HCT116 (cell line): Measurements from ENCODE around the gene UBE2S. TPM values are rescaled to one million over a fixed set of nuclear protein-coding genes. Genes with fewer than 3 reads are reported as not detected.

ENCODE experiments used
- ATAC-seq: fragments of 200-7000 bp; cut with Tn5 transposase; 2 replicates; pipeline ENCODE4 v1.9.1; 2020; ENCODE audit warnings: mild to moderate bottlenecking, moderate library complexity
- BruUV-seq: library from RNA; stranded (reverse); fragments of 400-500 nt; replicated peaks from 2 replicates; lab custom pipeline; 2021; lab: Mats Ljungman, UMichigan
- CTCF ChIA-PET: fragments of 300-600 bp; sonication (Branson Sonifier 250); formaldehyde crosslinking; loops from one replicate; lab custom pipeline; 2021; ENCODE audit warnings: antibody characterized with exemption; lab: Charles Lee
- POLR2A ChIA-PET: fragments of 300-600, 350-600 bp; sonication (Branson Sonifier 250); formaldehyde crosslinking; loops from one replicate; lab custom pipeline; 2021; ENCODE audit warnings: antibody characterized with exemption; lab: Charles Lee
- RAD21 ChIA-PET, 2 experiments: fragments of 300-600 bp; sonication (Branson Sonifier 250); formaldehyde crosslinking; loops; one replicate each; lab custom pipeline; 2023; ENCODE audit warnings: low total read pairs in 2 of 2; ENCODE audit not compliant: uncharacterized antibody in 2 of 2, unreplicated experiment in 2 of 2, low non-redundant PET in 1 of 2; lab: Charles Lee
- DNase-seq: peaks from one replicate; pipeline ENCODE4 v3.0.0-alpha.2; 2010; ENCODE audit warnings: low read depth, low spot score
- H2AFZ ChIP-seq: fragments of 200-600 bp; shearing (Covaris generic), sonication (generic); 2 replicates; pipeline ENCODE4 v1.6.1; 2017; ENCODE audit warnings: low read depth, mixed run types, mixed read lengths, antibody characterized with exemption, low read length; ENCODE audit not compliant: poor library complexity, severe bottlenecking
- H3K27ac ChIP-seq: 2 replicates; pipeline ENCODE4 v1.5.1; 2012; ENCODE audit warnings: low read depth, low read length
- H3K27me3 ChIP-seq: fragments of 200-600 bp; sonication (generic); 2 replicates; pipeline ENCODE4 v1.6.1; 2016; ENCODE audit warnings: mixed run types, low read length, mixed read lengths; ENCODE audit not compliant: insufficient read depth
- H3K36me3 ChIP-seq, 2 experiments: fragments of 200-500 bp in 1 of 2; fragments of 200-600 bp in 1 of 2; sonication (Bioruptor generic) in 1 of 2; sonication (generic) in 1 of 2; 2 replicates each; pipeline versions ENCODE4 v1.5.1 to v1.6.1; 2014 to 2016; ENCODE audit warnings: low read length in 2 of 2, inconsistent platforms in 1 of 2, mixed read lengths in 1 of 2, mixed run types in 1 of 2; ENCODE audit not compliant: insufficient read depth in 2 of 2, control insufficient read depth in 1 of 2
- H3K4me1 ChIP-seq, 2 experiments: fragments of 200-600 bp in 1 of 2; sonication (generic) in 1 of 2; 2 replicates each; pipeline versions ENCODE4 v1.5.1 to v1.6.1; 2012 to 2017; ENCODE audit warnings: low read length in 2 of 2, inconsistent platforms in 1 of 2, mild to moderate bottlenecking in 1 of 2, mixed read lengths in 1 of 2, mixed run types in 1 of 2, moderate library complexity in 1 of 2; ENCODE audit not compliant: insufficient read depth in 2 of 2, control insufficient read depth in 1 of 2
- H3K4me2 ChIP-seq: fragments of 200-600 bp; sonication (generic); 2 replicates; pipeline ENCODE4 v1.6.1; 2017; ENCODE audit warnings: mixed run types, low read length, mixed read lengths
- H3K4me3 ChIP-seq, 2 experiments: fragments of 200-600 bp in 1 of 2; sonication (generic) in 1 of 2; replicated peaks in 1 of 2; 2 replicates each; pipeline ENCODE4 v1.5.1; 2011 to 2016; ENCODE audit warnings: low read length in 2 of 2, control low read depth in 1 of 2, low read depth in 1 of 2, mild to moderate bottlenecking in 1 of 2, mixed read lengths in 1 of 2, mixed run types in 1 of 2
- H3K79me2 ChIP-seq: fragments of 200-600 bp; sonication (generic); 2 replicates; pipeline ENCODE4 v1.6.1; 2017; ENCODE audit warnings: mild to moderate bottlenecking, mixed run types, low read length, moderate library complexity, mixed read lengths; ENCODE audit not compliant: insufficient read depth
- H3K9ac ChIP-seq: fragments of 200-600 bp; sonication (generic); 2 replicates; pipeline ENCODE4 v1.6.1; 2016; ENCODE audit warnings: low read length, mixed read lengths
- H3K9me2 ChIP-seq: fragments of 200-600 bp; sonication (generic), shearing (Covaris generic); 2 replicates; pipeline ENCODE4 v1.6.1; 2017; ENCODE audit warnings: mixed run types, mild to moderate bottlenecking, moderate library complexity; ENCODE audit not compliant: insufficient read depth
- H3K9me3 ChIP-seq, 2 experiments: fragments of 200-500 bp in 1 of 2; fragments of 200-600 bp in 1 of 2; sonication (Bioruptor generic) in 1 of 2; sonication (generic) in 1 of 2; 2 replicates each; pipeline ENCODE4 v1.6.1; 2014 to 2017; ENCODE audit warnings: low read length in 2 of 2, mixed read lengths in 2 of 2, inconsistent platforms in 1 of 2, low read depth in 1 of 2, mild to moderate bottlenecking in 1 of 2, mixed run types in 1 of 2, moderate library complexity in 1 of 2; ENCODE audit not compliant: control insufficient read depth in 1 of 2, insufficient read depth in 1 of 2
- H4K20me1 ChIP-seq: fragments of 200-600 bp; sonication (generic), shearing (Covaris generic); 2 replicates; pipeline ENCODE4 v1.6.1; 2017; ENCODE audit warnings: mixed run types, mild to moderate bottlenecking, moderate library complexity; ENCODE audit not compliant: insufficient read depth
- CBX3 ChIP-seq: IDR thresholded peaks from 2 replicates; pipeline ENCODE4 v1.6.1; 2012; ENCODE audit warnings: low read depth
- EGR1 ChIP-seq: IDR thresholded peaks from 2 replicates; pipeline ENCODE4 v1.6.1; 2012; ENCODE audit warnings: low read depth
- ELF1 ChIP-seq: IDR thresholded peaks from 2 replicates; pipeline ENCODE4 v1.6.1; 2012; ENCODE audit warnings: low read depth, borderline replicate concordance
- EZH2 ChIP-seq: fragments of 200-600 bp; sonication (generic); IDR thresholded peaks from 2 replicates; pipeline ENCODE4 v1.6.1; 2017; ENCODE audit warnings: antibody characterized with exemption, mixed run types
- EZH2phosphoT487 ChIP-seq: fragments of 200-600 bp; IDR thresholded peaks from 2 replicates; pipeline ENCODE4 v1.6.1; 2018; ENCODE audit warnings: antibody characterized with exemption, borderline replicate concordance
- FOSL1 ChIP-seq: IDR thresholded peaks from 2 replicates; pipeline ENCODE4 v1.6.1; 2012; ENCODE audit warnings: low read depth
- JUND ChIP-seq: IDR thresholded peaks from 2 replicates; pipeline ENCODE4 v1.6.1; 2012
- POLR2A ChIP-seq: IDR thresholded peaks from 2 replicates; pipeline ENCODE4 v1.7.0; 2011; ENCODE audit warnings: borderline replicate concordance; ENCODE audit not compliant: insufficient read depth, insufficient read length; ENCODE audit errors: extremely low read depth
- SIN3A ChIP-seq: IDR thresholded peaks from 2 replicates; pipeline ENCODE4 v1.6.1; 2012; ENCODE audit warnings: low read depth
- SP1 ChIP-seq: IDR thresholded peaks from 2 replicates; pipeline ENCODE4 v1.6.1; 2012; ENCODE audit warnings: low read depth
- SRF ChIP-seq: IDR thresholded peaks from 2 replicates; pipeline ENCODE4 v1.6.1; 2012; ENCODE audit warnings: low read depth
- TCF7L2 ChIP-seq: IDR thresholded peaks from 2 replicates; pipeline ENCODE4 v1.7.0; 2011; ENCODE audit warnings: borderline replicate concordance, inconsistent platforms; ENCODE audit not compliant: insufficient read depth, insufficient read length; ENCODE audit errors: extremely low read depth
- ZFX ChIP-seq: fragments of 450-650 bp; IDR thresholded peaks from 2 replicates; pipeline ENCODE4 v1.6.1; 2017
- intact Hi-C: fragments of 100-400 bp; cut with micrococcal nuclease; formaldehyde crosslinking; loops from 2 replicates; pipeline ENCODE4 v1.10.0; 2022
- total RNA-seq: library from RNA; stranded (reverse); gene quantifications from one replicate; pipeline ENCODE4 v1.2.1, GENCODE V29; 2021; ENCODE audit not compliant: unreplicated experiment
- TF ChIP-seq, protein P1 (sequence below): IDR thresholded peaks from 2 replicates; pipeline ENCODE4 v1.6.1; 2011; ENCODE audit warnings: mild to moderate bottlenecking, low read length, moderate library complexity; ENCODE audit not compliant: insufficient replicate concordance; ENCODE audit errors: extremely low read depth
- TF ChIP-seq, protein P2 (sequence below): IDR thresholded peaks from 2 replicates; pipeline ENCODE4 v1.6.1; 2012; ENCODE audit warnings: low read depth

Gene UBE2S
- total RNA-seq, 1 experiment from 2014 or later, result 515 TPM

DNA sequence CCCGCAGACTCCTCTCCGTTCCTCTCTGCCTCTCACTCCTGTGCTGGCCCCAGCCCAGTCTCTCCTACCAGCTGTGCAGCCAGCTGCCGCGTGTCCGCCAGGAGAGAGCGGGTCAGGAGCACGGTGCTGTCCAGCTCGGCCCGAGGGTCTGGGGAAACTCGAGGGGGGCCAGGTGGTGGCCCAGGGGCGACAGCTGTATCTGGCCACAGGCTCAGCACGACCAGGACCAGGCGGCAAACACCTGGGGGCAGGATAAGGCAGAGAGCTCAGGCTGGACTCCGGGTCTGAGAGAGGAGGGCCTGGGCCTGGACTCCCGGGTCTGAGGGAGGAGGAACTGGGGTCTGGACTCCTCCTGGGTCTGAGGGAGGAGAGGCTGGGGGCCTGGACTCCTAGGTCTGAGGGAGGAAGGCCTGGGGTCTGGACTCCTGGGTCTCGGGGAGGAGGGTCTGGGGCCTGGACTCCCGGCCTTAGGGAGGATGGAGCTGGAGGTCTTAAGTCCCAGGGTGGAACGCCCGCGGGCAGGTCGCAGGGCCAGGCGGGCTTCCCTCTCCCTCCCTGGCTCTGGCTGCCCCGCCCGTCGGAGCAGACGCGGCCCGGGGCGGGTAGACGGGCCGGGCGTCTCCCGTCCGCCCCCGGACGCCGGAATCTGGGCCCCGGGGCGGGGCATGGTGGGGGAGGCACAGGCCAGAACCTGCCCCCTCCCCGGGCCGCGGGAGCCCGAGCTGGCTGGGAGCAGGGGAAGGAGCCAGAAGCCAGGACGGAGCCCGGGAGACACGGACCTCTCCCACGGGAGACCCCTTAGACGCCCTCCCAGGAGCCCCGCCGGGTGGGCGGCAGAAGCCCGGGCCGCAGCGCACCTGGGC lies 38.7 kb downstream of the UBE2S start (continued):
- TF ChIP-seq, protein P1, sequence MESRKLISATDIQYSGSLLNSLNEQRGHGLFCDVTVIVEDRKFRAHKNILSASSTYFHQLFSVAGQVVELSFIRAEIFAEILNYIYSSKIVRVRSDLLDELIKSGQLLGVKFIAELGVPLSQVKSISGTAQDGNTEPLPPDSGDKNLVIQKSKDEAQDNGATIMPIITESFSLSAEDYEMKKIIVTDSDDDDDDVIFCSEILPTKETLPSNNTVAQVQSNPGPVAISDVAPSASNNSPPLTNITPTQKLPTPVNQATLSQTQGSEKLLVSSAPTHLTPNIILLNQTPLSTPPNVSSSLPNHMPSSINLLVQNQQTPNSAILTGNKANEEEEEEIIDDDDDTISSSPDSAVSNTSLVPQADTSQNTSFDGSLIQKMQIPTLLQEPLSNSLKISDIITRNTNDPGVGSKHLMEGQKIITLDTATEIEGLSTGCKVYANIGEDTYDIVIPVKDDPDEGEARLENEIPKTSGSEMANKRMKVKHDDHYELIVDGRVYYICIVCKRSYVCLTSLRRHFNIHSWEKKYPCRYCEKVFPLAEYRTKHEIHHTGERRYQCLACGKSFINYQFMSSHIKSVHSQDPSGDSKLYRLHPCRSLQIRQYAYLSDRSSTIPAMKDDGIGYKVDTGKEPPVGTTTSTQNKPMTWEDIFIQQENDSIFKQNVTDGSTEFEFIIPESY, result no peak
- TF ChIP-seq POLR2A (no peak), SIN3A (no peak), EZH2 (no peak)
- TF ChIP-seq, protein P2, sequence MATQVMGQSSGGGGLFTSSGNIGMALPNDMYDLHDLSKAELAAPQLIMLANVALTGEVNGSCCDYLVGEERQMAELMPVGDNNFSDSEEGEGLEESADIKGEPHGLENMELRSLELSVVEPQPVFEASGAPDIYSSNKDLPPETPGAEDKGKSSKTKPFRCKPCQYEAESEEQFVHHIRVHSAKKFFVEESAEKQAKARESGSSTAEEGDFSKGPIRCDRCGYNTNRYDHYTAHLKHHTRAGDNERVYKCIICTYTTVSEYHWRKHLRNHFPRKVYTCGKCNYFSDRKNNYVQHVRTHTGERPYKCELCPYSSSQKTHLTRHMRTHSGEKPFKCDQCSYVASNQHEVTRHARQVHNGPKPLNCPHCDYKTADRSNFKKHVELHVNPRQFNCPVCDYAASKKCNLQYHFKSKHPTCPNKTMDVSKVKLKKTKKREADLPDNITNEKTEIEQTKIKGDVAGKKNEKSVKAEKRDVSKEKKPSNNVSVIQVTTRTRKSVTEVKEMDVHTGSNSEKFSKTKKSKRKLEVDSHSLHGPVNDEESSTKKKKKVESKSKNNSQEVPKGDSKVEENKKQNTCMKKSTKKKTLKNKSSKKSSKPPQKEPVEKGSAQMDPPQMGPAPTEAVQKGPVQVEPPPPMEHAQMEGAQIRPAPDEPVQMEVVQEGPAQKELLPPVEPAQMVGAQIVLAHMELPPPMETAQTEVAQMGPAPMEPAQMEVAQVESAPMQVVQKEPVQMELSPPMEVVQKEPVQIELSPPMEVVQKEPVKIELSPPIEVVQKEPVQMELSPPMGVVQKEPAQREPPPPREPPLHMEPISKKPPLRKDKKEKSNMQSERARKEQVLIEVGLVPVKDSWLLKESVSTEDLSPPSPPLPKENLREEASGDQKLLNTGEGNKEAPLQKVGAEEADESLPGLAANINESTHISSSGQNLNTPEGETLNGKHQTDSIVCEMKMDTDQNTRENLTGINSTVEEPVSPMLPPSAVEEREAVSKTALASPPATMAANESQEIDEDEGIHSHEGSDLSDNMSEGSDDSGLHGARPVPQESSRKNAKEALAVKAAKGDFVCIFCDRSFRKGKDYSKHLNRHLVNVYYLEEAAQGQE, result no peak
- TF ChIP-seq, all 23 proteins: peak for 4

DNA sequence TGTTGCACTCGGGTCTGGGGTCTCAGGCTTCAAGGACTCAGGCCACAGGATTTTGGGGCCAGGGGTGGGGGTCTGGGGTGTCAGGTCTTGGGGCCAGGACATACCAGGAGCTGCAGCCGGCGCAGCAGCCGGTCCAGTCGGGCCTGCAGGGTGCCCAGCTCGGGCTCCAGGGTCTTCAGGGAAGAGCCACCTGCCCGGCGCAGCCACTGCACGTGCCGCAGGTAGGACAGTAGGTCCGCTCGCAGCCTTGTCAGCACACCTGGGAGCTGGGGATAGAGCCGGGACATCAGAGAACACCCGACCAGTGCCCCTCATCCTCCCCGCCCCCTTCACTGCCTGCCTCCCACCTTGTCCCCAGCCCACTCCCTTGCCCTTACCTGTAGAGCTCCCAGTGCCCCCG lies 39.5 kb downstream of the UBE2S start:
- TF ChIP-seq EZH2phosphoT487, result no peak
- TF ChIP-seq SP1, result no peak
- no peak for TF ChIP-seq EZH2
- no peak for TF ChIP-seq SIN3A
- no peak for TF ChIP-seq ZFX
- TF ChIP-seq, protein P1, result no peak
- TF ChIP-seq JUND, result no peak
- TF ChIP-seq EGR1, result no peak
- TF ChIP-seq ELF1, result no peak
- no peak for TF ChIP-seq CBX3
- TF ChIP-seq SRF, result no peak
- no peak for TF ChIP-seq FOSL1
- TF ChIP-seq TCF7L2, result no peak
- TF ChIP-seq, all 23 proteins: peak for 0

More for the DNA sequence above, 39.5 kb downstream of the UBE2S start:
- ChIA-PET CTCF (no interaction called here), POLR2A (interaction anchor here (1.9 to 2.1 kb wide), 2 partner anchors 22 to 29 kb away, joined by 6 to 7 read pairs; partner anchors contain the start of gene KMT5C), RAD21 (no interaction called here)
- H4K20me1 ChIP-seq, result no peaks in the 10 kb centered on the region
- H3K9me3 ChIP-seq, result no peaks in the 10 kb centered on the region
- no peak overlapping the region for H3K4me3 ChIP-seq
- DNase-seq (no peak), ATAC-seq (no peak)
- intact Hi-C loops, result no loop called here
- no peaks in the 10 kb centered on the region for H3K36me3 ChIP-seq
- no peak overlapping the region for H3K27ac ChIP-seq
- H3K4me1 ChIP-seq, result peaks cover 9 to 24% of the 10 kb centered on the region in 2 experiments; a peak in 3 of 4 replicates
- no peak overlapping the region for H3K4me2 ChIP-seq
- H3K79me2 ChIP-seq, result no peaks in the 10 kb centered on the region
- H3K27me3 ChIP-seq, result no peaks in the 10 kb centered on the region
- no peak overlapping the region for H3K9ac ChIP-seq
- no peak overlapping the region for H2AFZ ChIP-seq
- BruUV-seq, result no TSS peak
- no peaks in the 10 kb centered on the region for H3K9me2 ChIP-seq
